Measurements from ENCODE around the gene PIP5K1B.

GRCh38 chr9:68780380-68780712, 75.3 kb downstream of the PIP5K1B start:
- TF ChIP-seq CTCF (IDR thresholded peaks at IDR 0.05; ENCODE audit: insufficient read depth, low read depth, low read length) (no peak), EZH2 (IDR thresholded peaks at IDR 0.05; ENCODE audit: insufficient read depth, low read length) (no peak)

Measured in astrocyte (in vitro differentiated cells and primary cell).